ENCODE results near the gene RNPS1. TPM values are rescaled to one million over a fixed set of nuclear protein-coding genes. Genes with fewer than 3 reads are reported as not detected.

Gene RNPS1
- total and polyA plus RNA-seq, 2 experiments from 2014 or later = 220 to 319 TPM

DNA sequence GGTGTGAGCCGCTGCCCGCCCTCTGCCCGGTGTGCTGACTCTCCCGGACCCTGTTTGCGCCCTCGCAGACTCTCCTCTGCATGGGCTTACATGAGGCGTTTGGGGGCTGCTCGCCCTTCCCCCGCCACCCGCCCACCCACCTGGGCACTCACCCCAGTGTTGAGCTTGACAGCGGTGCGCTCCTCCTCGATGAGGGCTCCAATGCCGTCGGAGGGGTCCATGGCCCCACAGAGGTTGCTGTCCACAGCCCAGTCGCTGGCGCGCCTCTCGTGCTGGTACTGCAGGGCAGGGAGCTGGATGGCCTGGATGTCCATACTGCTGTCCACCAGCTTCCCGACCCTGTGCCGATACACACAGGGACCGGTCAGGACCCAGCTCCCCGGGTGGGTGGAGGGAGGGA, 21.4 kb upstream of the RNPS1 start:
- Histone ChIP-seq H3K36me3 (no peaks in the 10 kb centered on the region), H3K4me1 (ENCODE audit: low read depth) (no peaks in the 10 kb centered on the region), H3K27ac (no peak overlapping the region), H3K4me3 (no peak overlapping the region), H3K27me3 (no peaks in the 10 kb centered on the region), H3K9me3 (ENCODE audit: low read depth) (no peaks in the 10 kb centered on the region)
- no peak for DNase-seq (ENCODE audit: low read depth in 1 of 2, low spot score in 1 of 2)
- no peak for TF ChIP-seq CTCF (IDR thresholded peaks at IDR 0.05; ENCODE audit: low read depth, low read length)

GRCh38 chr16:2288726-2289125, 20.8 kb upstream of the RNPS1 start:
- Histone ChIP-seq H3K4me1 (ENCODE audit: low read depth) (no peaks in the 10 kb centered on the region), H3K9me3 (ENCODE audit: low read depth) (no peaks in the 10 kb centered on the region), H3K4me3 (no peak overlapping the region), H3K27me3 (no peaks in the 10 kb centered on the region), H3K27ac (no peak overlapping the region), H3K36me3 (no peaks in the 10 kb centered on the region)
- no peak for DNase-seq (ENCODE audit: low read depth in 1 of 2, low spot score in 1 of 2)
- TF ChIP-seq CTCF (IDR thresholded peaks at IDR 0.05; ENCODE audit: low read depth, low read length) = no peak

DNA sequence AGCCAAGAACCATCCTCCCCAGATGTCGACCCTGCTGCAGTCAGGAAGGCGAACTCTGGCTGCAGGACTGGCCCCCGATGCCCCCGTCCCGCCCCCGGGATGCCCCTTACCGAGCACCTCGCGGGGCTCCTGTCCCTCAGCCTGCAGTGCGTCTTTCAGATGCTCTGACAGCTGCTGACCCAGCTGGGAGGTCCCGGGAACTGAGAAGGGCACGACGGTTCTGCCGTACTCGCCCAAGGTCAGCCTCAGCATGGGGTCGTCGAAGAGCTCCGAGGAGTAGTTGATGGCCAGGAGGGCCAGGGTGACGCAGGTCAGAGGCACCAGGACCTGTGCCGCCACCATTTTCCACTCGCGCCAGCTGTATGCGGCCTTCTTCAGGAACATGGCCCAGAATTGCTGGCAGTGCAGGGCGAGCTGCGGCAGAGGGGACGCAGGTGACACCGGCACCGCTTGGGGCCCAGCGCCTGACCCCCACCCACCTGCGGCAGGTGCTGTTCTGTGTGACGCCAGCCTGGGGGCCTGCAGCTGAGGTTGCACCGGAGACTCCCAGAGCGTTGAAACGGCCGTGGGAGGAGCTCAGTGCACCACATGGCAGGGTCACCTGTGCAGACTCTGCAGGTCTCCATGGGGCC, 20.1 kb upstream of the RNPS1 start:
- no peak for DNase-seq (ENCODE audit: low read depth in 1 of 2, low spot score in 1 of 2)
- Histone ChIP-seq H3K27ac (no peak overlapping the region), H3K9me3 (ENCODE audit: low read depth) (no peaks in the 10 kb centered on the region), H3K27me3 (no peaks in the 10 kb centered on the region), H3K36me3 (no peaks in the 10 kb centered on the region), H3K4me3 (no peak overlapping the region), H3K4me1 (ENCODE audit: low read depth) (no peaks in the 10 kb centered on the region)
- no peak for TF ChIP-seq CTCF (IDR thresholded peaks at IDR 0.05; ENCODE audit: low read depth, low read length)

DNA sequence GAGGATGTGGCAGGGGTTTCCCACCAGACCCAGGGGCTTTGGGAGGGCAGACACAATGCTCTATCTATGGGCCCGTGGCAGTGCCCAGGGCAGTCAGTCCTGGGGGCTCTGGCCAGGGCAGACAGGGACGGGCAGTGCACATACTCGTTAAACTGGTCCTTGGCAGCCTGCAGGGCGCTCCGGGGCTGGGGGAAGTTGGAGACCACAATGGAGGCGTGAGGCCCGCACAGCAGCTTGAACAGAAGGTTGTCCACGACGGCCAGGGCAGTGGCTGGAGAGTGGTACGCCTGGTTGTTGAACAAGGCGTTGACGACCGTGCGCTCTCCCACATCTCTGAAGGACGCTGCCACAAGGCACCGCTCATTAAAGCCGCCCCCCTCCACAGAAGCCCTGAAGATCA, 18.6 kb upstream of the RNPS1 start:
- DNase-seq (ENCODE audit: low read depth in 1 of 2, low spot score in 1 of 2) = no peak
- no peaks in the 10 kb centered on the region for H3K36me3 ChIP-seq
- TF ChIP-seq CTCF (IDR thresholded peaks at IDR 0.05; ENCODE audit: low read depth, low read length) = no peak
- no peaks in the 10 kb centered on the region for H3K4me1 ChIP-seq (ENCODE audit: low read depth)
- no peaks in the 10 kb centered on the region for H3K27me3 ChIP-seq
- no peak overlapping the region for H3K4me3 ChIP-seq
- H3K27ac ChIP-seq = no peak overlapping the region
- no peaks in the 10 kb centered on the region for H3K9me3 ChIP-seq (ENCODE audit: low read depth)

DNA sequence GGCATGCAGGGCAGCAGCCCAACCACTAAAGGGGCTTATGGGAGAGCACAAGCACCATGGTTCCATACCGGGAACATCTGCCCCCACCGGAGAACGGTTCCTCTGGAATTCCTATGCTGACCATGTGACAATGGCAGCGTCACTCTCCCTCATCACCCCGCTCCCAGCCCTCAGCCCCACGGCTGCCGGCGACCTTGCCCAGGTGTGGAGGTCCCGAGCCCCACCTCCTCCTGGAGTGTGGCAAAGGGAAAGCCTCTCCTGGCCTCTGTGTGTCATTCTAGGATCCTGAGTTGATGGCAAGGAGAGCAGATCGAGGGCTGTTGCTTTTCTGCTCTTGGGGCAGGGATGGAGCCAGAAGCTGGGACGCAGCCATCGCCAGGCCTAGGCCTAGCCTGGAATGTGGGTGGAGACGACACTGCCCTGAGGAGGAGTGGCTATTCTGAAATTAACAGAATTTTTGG, 17.8 kb upstream of the RNPS1 start:
- Histone ChIP-seq H3K36me3 (no peaks in the 10 kb centered on the region), H3K4me1 (ENCODE audit: low read depth) (no peaks in the 10 kb centered on the region), H3K27me3 (no peaks in the 10 kb centered on the region), H3K4me3 (no peak overlapping the region), H3K9me3 (ENCODE audit: low read depth) (no peaks in the 10 kb centered on the region), H3K27ac (no peak overlapping the region)
- DNase-seq (ENCODE audit: low read depth in 1 of 2, low spot score in 1 of 2) = no peak
- no peak for TF ChIP-seq CTCF (IDR thresholded peaks at IDR 0.05; ENCODE audit: low read depth, low read length)

All from cardiac muscle cell (in vitro differentiated cells and primary cell).